Globus pallidus (tissue), 1 donor: ENCODE data around the gene PEMT.

Experiments
- DNase-seq: peaks from one replicate; pipeline ENCODE4 v3.0.0-alpha.2; 2015; ENCODE audit warnings: low spot score

The PEMT gene

DNA sequence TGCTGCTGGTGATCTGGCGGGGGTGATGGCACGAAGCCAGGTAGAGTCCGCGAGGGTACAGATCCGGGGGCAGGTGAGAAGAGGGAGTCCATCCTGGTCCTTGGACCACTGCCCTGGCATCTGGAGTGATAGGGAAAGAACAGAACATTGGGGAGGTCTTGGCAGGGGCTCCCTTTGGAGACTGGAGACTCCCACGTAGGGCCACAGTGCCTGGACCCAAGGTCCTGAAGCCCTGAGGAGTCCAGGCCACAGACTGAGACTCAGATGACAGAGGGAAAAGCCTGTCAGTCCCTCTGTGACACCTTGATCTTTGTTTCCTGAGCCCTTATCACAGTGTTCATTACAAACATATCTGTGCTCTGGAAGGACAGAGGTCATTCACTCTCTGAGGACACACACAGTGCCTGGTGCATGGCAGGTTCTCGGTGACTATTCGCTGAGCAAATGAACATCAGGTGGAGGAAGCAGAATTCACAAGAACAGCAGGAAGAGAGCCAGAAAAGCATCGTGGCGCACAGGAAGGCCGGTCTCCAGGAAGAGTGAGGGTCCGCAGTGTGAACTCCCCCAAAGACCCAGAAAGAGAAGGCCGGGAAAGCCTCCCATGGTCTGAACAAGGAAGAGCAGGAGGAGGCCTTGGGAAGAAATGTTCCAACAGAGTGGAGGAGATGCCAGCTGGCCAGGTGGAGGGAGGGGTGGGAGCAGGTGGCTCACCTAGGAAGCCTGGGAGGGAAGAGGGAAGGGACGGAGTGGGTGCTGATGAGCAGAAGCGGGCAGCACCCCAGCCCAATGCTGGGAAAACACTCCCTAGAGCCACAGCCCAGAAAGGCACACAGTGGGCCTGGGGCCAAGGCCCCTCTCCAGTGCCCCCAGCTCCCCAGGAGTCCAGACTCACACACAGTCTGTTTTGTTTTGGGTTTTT is 20.5 kb downstream of the PEMT start:
- DNase-seq = no peak

- DNase-seq = no peak
Measured at GRCh38 chr17:17570140-17570797, 21.2 kb downstream of the PEMT start.

GRCh38 chr17:17569691-17570090 is 21.8 kb downstream of the PEMT start:
- no peak for DNase-seq

DNA sequence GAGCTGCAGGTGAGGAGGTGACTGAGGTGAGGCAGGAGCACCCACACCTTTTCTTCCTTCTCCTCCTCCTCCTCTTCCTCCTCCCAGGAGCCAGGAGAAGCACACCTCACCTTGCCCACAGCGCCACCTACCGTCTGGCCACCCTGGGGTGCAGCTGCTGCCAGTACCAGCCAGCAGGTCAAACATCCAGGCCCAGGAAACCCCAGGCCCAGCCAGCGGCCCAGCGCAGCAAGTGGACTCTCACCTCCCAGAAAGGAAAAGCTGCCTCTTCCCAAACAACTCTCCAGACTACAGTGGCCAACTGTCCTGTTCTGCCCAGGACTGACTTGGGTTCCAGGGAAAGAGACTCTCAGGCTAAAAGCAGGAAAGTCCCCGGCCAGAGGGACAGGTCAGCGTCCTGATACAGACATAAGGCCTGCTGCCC is 22.7 kb downstream of the PEMT start:
- DNase-seq = no peak

DNA sequence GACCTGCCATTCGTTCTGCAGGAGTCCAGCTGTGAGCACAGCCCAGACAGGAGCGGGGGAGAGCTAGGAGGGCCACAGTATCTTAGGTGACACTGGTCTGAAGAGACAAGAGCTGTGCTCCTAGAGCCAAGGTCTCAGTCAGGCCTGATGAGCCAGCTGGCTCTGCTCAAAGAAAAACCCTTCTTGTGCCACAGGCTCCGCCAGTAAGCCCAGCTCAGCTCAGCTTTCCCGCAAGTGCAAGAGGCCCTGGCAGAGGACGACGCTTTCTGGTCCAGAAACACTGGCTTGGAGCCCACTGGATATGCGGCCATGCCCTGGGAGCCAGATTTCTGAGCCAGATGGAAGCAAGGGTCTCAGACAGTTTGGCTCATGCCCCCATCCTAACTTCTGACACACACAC is 23.9 kb downstream of the PEMT start:
- peak; percentile 76 for DNase-seq

DNA sequence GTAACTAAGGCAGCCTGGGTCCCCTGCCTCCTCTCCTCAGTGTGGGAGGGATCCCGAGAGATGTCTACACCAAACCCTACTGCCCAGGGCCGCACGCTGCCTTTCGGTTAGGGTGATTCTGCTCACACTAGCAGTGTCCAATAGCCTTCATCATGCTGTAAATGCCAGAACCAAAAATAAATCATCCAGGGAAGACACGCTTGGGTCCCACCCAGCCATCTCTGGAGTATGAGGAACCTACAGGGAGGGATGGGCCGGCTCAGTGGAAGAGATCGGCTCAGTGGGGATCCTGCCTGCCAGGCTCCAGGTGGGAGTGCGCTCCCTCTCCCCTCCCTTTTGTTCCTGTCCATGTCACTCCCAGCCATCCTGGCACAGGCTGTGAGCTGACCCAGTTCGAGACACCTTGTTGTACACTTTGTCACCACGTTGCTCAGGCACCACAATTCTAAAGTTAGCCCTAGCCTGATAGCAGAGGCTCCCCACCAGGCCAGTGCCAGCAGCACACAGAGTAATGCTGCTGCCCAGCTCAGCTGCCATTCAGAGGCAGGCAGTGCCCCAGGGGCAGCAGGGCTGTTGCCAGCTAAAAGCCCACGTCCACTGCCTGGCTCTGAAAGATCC is 24.5 kb downstream of the PEMT start:
- no peak for DNase-seq

DNA sequence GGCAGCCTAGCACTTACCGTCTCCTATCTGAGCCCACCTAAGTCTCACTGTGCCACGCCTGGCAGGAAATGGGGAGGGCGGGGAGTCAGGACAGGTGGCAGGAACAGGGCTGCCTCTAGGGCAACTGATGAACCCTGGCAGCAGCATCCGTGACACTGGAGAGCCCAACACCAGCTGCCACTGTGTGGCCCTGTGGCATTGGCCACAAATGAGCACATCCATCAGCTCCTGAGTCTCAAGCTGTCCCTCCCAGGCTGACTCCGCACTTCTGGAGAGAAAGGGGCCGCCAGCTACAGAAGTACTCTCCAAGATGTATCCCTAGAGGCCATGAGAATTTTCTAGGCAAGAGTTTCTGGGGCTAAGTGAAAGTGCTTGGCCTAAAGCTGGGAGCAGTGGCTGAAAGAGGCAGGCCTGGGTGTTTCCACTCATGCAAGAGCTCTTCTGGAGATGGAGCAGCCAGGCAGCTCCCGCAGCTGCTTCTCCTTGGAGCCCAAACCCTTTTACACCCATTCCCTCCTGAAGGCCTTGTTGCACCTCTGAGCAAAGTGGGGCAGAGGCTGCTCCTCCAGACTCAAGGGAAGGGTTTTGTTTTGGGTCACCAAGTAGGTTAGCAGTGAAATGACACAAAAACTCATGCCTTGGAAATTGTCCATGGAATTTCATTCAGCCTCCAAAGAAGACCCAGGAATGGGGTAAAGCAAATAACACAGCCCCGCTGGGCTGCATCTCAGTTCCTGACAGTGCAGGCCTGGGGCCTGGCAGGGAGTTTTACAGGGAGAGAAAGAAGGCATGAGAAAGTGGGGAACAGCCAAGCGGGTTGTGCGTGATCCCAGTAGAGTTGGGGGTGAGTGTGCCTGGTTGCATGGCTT is 25.8 kb downstream of the PEMT start:
- DNase-seq = no peak

GRCh38 chr17:17564896-17565295 is 26.6 kb downstream of the PEMT start:
- no peak for DNase-seq

GRCh38 chr17:17564323-17564722 is 27.2 kb downstream of the PEMT start:
- no peak for DNase-seq

DNA sequence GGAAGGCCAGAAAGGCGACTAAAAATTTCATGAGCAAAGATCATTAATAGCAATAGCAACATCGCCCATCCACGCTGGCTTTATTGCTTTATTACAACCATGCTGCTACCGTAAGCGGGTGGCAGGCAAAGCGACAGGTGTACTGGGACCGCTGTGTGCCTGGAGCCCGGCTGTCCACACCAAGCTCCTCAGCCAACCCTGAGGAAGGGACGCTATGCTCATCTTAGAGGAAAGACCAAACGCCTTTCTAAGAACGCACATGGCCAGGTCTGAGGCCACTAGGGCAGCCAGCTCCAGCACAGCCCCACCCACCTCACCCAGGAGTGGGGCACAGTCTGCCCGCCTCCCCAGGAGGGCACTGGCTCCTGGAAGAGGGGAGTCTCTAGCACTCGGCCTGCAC is 28.0 kb downstream of the PEMT start:
- no peak for DNase-seq

DNA sequence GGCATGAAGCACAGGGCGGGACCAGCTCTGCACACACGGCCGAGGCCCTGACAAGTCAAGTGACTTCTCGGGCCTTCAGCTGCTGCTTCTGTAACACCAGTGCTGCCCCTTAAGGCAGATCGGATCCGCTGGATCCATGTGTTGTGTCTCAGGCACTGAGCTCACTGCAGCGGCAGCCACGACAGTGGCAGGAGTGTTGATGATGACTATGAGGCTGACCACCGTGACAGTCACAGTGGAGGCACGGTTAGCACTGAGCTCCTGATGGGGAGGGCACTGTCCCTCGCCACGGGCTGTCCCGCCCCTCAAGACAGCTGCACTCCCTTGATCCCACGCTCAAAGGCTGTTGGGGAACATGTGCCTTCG is 29.4 kb downstream of the PEMT start:
- no peak for DNase-seq

GRCh38 chr17:17561408-17562145 is 29.9 kb downstream of the PEMT start:
- no peak for DNase-seq

DNA sequence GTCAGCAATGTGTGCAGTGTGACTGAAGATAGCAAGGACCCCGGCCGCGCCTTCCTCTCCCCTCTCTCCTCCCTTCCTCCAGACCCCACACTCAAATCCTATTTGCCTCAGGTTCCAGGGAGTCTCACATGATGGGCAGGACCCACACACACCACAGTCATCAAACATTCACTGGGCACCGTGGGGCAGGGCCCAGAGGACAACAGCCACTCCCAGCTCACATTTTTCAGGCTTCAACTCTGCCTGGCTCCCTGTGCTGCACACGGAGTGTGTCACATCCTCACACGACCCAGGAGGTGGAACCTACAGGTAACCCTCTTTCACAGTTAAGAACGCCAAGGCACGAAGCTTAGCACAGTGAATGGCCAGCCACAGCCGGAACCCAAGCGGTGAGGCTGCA is 30.5 kb downstream of the PEMT start:
- DNase-seq = no peak

DNA sequence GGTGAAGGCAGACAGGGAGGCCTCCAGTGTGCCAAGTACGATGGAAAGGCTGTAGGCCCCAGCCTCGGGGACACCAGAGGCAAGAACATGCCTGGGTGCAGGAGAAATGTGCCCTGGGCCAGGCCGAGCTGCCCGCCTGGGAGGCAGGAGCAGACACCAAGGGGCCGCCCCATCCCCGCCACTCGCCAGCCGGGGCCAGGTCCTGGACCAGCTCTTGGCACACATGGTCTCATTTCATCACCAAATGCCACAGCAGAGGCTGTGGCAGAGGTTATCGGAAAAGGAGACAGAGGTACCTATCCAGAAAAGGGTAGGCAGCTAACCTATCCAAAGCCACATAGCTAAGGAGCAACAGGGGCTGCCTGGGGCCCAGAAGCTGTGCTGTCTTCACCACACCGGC is 31.3 kb downstream of the PEMT start:
- DNase-seq = no peak

DNA sequence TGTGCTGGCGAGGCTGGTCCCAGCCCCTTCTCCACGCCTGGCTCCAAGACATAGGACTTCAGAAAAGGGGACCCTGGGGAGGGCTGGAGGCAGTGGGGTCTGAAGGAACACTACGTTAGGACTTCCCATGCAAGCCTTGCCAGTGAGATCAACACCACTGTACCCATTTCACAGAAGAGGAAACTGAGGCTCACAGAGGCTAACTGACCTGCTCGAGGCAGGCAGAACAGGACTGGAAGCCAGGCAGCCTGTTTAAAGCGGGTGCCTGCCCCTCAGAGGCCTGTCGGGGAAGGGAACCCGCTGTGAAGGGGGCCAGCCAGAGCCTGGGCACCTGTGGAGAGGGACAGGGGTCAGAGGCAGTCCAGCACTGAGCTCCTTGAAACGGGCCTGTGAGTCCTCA is 32.3 kb downstream of the PEMT start:
- DNase-seq = no peak

GRCh38 chr17:17558431-17558830 is 33.1 kb downstream of the PEMT start:
- no peak for DNase-seq

GRCh38 chr17:17557796-17558195 is 33.7 kb downstream of the PEMT start:
- peak; percentile 63 for DNase-seq

GRCh38 chr17:17556671-17557070 is 34.8 kb downstream of the PEMT start:
- DNase-seq = no peak

GRCh38 chr17:17555906-17556305 is 35.6 kb downstream of the PEMT start:
- no peak for DNase-seq

GRCh38 chr17:17555151-17555550 is 36.4 kb downstream of the PEMT start:
- DNase-seq = no peak

DNA sequence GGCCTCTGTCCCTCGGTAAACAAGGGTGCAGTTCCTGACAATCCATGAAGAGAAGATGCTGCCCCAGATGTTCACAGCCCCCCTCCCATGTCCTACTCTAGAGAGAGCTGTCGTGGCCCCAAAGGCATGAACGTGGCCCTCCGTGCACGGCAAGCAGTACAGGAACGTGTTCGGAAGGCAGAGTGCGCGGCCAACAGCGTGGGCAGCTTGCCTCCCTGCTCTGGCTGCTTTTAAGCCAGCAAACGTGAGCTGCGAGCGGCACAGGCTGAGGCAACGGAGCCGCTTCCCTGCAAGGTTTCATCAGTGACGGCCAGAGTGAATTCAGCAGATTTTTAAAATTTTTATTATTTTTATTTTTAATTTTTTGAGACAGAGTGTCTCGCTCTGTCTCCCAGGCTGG is 37.2 kb downstream of the PEMT start:
- DNase-seq = no peak
